Suprapubic skin (tissue), 4 donors: ENCODE measurements around the gene TAS1R1. TPM values are rescaled to one million over a fixed set of nuclear protein-coding genes. Genes with fewer than 3 reads are reported as not detected.

Source experiments
- DNase-seq, 2 donors: peaks; one replicate each; pipeline ENCODE4 v3.0.0-alpha.2; 2019; ENCODE audit warnings: low spot score in 2 of 2
- H3K27ac ChIP-seq: fragments of 200-600 bp; sonication (generic); one replicate; pipeline ENCODE4 v1.5.1; 2019
- H3K27me3 ChIP-seq: fragments of 200-600 bp; sonication (generic); one replicate; pipeline ENCODE4 v1.5.1; 2019
- H3K36me3 ChIP-seq: fragments of 200-600 bp; sonication (generic); one replicate; pipeline ENCODE4 v1.5.1; 2019
- H3K4me1 ChIP-seq: fragments of 200-600 bp; sonication (generic); one replicate; pipeline ENCODE4 v1.5.1; 2019
- H3K4me3 ChIP-seq: fragments of 200-600 bp; sonication (generic); one replicate; pipeline ENCODE4 v1.5.1; 2019; ENCODE audit warnings: mild to moderate bottlenecking
- H3K9me3 ChIP-seq: fragments of 200-600 bp; sonication (generic); one replicate; pipeline ENCODE4 v1.5.1; 2019
- EP300 ChIP-seq: sonication (generic); formaldehyde crosslinking; IDR thresholded peaks from one replicate; pipeline ENCODE4 v1.6.1; 2017; ENCODE audit warnings: antibody characterized with exemption
- POLR2A ChIP-seq, 2 donors: fragments of 450-650 bp; IDR thresholded peaks; one replicate each; pipeline ENCODE4 v1.6.1; 2017; ENCODE audit warnings: antibody characterized with exemption in 2 of 2, mild to moderate bottlenecking in 2 of 2, moderate library complexity in 2 of 2
- POLR2AphosphoS5 ChIP-seq, 3 donors: sonication (generic); formaldehyde crosslinking; IDR thresholded peaks; one replicate each; pipeline ENCODE4 v1.6.1; 2017; ENCODE audit warnings: antibody characterized with exemption in 3 of 3
- WGBS: methylation state at CpG from one replicate; pipeline ENCODE4 v1.1.5; 2018; 5-methylcytosine and 5-hydroxymethylcytosine counted together
- total RNA-seq, 4 donors: library from RNA; depleted of rRNA; stranded (reverse); fragments of >200 nt; gene quantifications; one replicate each; pipeline ENCODE4 v1.1.0, GENCODE V29; 2016
- TF ChIP-seq, protein P1 (sequence below), 2 donors: fragments of 200-600 bp in 1 of 2; fragments of 450-650 bp in 1 of 2; sonication (generic) in 1 of 2; IDR thresholded peaks; one replicate each; pipeline ENCODE4 v1.5.1; 2016 to 2019; ENCODE audit warnings: antibody characterized with exemption in 2 of 2, mild to moderate bottlenecking in 1 of 2, moderate library complexity in 1 of 2

Gene TAS1R1
- total RNA-seq, 4 donors from 2014 or later = 0.40 to 0.45 TPM; not detected in 2

DNA sequence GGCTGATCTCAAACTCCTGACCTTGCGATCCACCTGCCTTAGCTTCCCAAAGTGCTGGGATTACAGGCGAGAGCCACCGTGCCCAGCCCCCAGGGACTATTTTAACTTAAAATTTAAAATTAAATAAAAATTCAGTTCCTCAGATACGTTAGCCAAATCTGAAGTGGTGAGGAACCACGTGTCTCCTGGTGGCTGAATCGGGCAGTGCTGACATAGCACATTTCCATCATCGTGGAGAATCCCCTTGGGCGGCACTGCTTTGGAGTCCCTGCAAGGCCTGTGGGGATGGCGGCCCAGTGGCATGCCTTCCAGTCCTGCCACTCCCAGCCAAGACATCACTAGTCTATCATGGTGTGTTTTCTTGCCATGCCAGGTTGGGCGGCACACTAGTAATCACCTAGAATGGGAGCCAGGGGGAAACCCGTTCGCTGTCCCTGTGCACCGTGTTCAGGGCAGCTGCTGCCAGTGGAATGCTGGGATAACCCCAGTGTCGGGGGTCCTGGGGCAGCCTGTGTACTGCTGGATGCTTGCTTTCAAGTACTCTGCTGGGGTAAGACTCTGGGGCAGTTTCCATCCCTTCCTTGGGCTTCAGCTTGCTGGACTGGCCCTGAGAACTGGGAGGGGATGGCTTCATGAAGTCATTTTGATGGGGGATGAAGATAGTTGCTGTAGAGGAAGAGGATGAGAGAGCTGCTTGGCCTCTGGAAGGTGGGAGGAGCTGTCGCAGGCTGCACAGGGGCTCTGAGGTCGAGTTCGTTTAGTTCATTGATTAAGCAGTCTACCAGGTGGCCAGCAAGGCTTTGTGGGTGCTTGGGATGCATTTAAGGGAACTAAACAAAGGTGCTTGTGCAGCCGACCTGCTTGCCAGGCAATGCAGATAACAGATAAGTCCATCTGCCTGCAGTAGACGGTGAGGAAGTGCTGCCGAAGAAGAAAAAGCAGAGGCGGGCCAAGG, 29.3 kb downstream of the TAS1R1 start:
- H3K27me3 ChIP-seq = no peaks in the 10 kb centered on the region
- DNase-seq = no peak
- 52% methylated on average over 21 of the region's 21 CpGs for WGBS
- H3K4me1 ChIP-seq = peaks cover 73% of the 10 kb centered on the region
- no peak overlapping the region for H3K4me3 ChIP-seq
- TF ChIP-seq EP300 = no peak
- no peak for TF ChIP-seq POLR2AphosphoS5 (IDR thresholded peaks at IDR 0.05)
- TF ChIP-seq POLR2A (IDR thresholded peaks at IDR 0.05) = no peak
- TF ChIP-seq, protein P1, sequence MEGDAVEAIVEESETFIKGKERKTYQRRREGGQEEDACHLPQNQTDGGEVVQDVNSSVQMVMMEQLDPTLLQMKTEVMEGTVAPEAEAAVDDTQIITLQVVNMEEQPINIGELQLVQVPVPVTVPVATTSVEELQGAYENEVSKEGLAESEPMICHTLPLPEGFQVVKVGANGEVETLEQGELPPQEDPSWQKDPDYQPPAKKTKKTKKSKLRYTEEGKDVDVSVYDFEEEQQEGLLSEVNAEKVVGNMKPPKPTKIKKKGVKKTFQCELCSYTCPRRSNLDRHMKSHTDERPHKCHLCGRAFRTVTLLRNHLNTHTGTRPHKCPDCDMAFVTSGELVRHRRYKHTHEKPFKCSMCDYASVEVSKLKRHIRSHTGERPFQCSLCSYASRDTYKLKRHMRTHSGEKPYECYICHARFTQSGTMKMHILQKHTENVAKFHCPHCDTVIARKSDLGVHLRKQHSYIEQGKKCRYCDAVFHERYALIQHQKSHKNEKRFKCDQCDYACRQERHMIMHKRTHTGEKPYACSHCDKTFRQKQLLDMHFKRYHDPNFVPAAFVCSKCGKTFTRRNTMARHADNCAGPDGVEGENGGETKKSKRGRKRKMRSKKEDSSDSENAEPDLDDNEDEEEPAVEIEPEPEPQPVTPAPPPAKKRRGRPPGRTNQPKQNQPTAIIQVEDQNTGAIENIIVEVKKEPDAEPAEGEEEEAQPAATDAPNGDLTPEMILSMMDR (IDR thresholded peaks at IDR 0.05) = no peak
- peaks cover 17% of the 10 kb centered on the region for H3K36me3 ChIP-seq
- no peak overlapping the region for H3K27ac ChIP-seq
- no peaks in the 10 kb centered on the region for H3K9me3 ChIP-seq

DNA sequence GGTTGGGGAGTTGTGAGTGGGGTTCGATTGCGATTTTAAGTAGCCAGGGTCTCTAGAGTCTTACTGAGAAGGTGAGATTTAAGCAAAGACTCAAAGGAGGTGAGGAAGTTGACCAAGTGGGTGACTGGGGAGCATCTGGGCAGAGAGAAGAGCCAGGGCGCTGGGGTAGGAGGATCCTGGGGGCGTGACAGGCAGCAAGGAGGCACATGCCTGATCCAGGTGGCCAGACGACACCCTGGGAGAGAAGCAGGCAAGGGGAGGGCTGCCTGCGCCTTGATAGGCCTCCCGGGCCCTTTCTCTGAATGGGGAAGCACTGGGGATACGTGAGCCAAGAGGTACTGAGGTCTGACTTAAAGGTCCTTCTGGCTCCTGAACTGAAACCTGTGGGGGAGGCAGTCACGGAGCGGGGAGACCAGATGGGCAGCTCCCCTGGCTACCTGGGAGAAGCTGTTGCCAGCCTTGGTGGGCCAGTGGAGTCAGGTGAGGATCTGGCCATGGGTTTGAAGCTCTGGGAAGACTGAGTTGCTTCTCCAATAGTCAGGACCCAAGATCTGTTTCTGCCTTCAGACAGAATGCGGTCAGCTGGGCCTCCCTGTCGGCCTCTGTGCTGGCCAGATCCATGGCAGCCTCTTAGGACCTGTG, 30.1 kb downstream of the TAS1R1 start:
- no peak for TF ChIP-seq POLR2AphosphoS5 (IDR thresholded peaks at IDR 0.05)
- no peak for TF ChIP-seq POLR2A (IDR thresholded peaks at IDR 0.05)
- TF ChIP-seq EP300 = no peak
- TF ChIP-seq, protein P1 (IDR thresholded peaks at IDR 0.05) = no peak
- WGBS = 68% methylated on average over 9 of the region's 12 CpGs
- peaks cover 76% of the 10 kb centered on the region for H3K4me1 ChIP-seq
- peaks cover 25% of the 10 kb centered on the region for H3K36me3 ChIP-seq
- no peak overlapping the region for H3K4me3 ChIP-seq
- no peaks in the 10 kb centered on the region for H3K9me3 ChIP-seq
- no peaks in the 10 kb centered on the region for H3K27me3 ChIP-seq
- H3K27ac ChIP-seq = peak overlapping the region; percentile 13
- DNase-seq = no peak

DNA sequence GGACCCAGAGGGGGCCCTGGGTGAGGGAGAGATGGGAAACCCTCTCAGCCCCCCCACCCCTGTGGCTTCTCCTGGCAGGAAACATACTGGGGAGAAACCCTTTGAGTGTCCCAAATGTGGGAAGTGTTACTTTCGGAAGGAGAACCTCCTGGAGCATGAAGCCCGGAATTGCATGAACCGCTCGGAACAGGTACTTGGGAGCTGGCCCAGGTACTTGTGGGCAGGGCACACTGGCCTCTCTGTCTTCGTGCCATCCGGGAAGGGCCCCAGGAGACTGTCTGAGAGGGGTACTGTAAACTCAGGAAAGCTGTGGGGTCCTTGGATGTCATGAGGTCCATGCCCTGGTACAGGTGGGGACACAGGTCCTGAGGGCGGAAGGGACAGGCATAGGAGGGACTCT, 30.7 kb downstream of the TAS1R1 start:
- Histone ChIP-seq H3K36me3 (peaks cover 32% of the 10 kb centered on the region), H3K27ac (peak overlapping the region; percentile 13)
- 71% methylated on average over 4 of the region's 7 CpGs for WGBS

DNA sequence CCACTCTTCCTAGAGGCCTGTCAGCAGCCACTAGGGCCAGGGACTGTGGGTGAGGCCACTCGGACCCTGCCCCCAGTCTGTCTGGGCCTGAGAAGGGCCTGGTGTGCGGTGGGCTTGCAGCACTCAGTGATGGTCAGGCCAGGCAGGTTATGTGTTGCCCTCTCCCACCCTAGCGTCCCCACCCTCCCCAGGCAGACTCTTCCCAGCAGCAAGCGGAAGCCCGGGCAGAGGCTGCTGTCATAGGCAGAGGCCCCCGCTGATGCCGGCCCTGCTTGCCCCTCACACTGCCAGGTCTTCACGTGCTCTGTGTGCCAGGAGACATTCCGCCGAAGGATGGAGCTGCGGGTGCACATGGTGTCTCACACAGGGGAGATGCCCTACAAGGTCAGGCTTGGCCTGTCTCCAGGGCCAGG, 31.3 kb downstream of the TAS1R1 start:
- 67% methylated on average over 4 of the region's 11 CpGs for WGBS
- H3K4me1 ChIP-seq = peaks cover 64% of the 10 kb centered on the region
- H3K4me3 ChIP-seq = no peak overlapping the region
- no peaks in the 10 kb centered on the region for H3K27me3 ChIP-seq
- H3K36me3 ChIP-seq = peaks cover 35% of the 10 kb centered on the region
- TF ChIP-seq EP300 (no peak), POLR2A (IDR thresholded peaks at IDR 0.05) (no peak), POLR2AphosphoS5 (IDR thresholded peaks at IDR 0.05) (no peak)
- TF ChIP-seq, protein P1 (IDR thresholded peaks at IDR 0.05) = no peak
- no peak overlapping the region for H3K27ac ChIP-seq
- DNase-seq = no peak
- no peaks in the 10 kb centered on the region for H3K9me3 ChIP-seq

More for the DNA sequence above, 30.7 kb downstream of the TAS1R1 start:
- no peak for DNase-seq
- H3K4me3 ChIP-seq = no peak overlapping the region
- peaks cover 70% of the 10 kb centered on the region for H3K4me1 ChIP-seq
- no peaks in the 10 kb centered on the region for H3K9me3 ChIP-seq
- no peaks in the 10 kb centered on the region for H3K27me3 ChIP-seq
- TF ChIP-seq POLR2AphosphoS5 (IDR thresholded peaks at IDR 0.05) = no peak
- no peak for TF ChIP-seq EP300
- TF ChIP-seq, protein P1 (IDR thresholded peaks at IDR 0.05) = no peak
- no peak for TF ChIP-seq POLR2A (IDR thresholded peaks at IDR 0.05)
